ENCODE results near the gene LRCH2.
"Not testable (repeated sequence)": the region's sequence is repeated elsewhere in the genome, so short reads cannot be mapped to it uniquely, and the experiment has no call there.

The LRCH2 gene

GRCh38 chrX:115233497-115234455 lies at the start of gene LRCH2:
Gene LRCH2 (minus strand): TSS chrX:115234096. CDS start chrX:115234041, 55 bp downstream.
- DNase-seq: no peak

GRCh38 chrX:115269051-115269683 lies 35.3 kb upstream of the LRCH2 start:
- no peak for DNase-seq

- no peak for DNase-seq
Observed at GRCh38 chrX:115268421-115268820, 34.5 kb upstream of the LRCH2 start.

- no peak for DNase-seq
Observed at GRCh38 chrX:115266300-115266699, 32.4 kb upstream of the LRCH2 start.

GRCh38 chrX:115264009-115264408 lies 30.1 kb upstream of the LRCH2 start:
- DNase-seq: no peak

GRCh38 chrX:115261148-115261547 lies 27.3 kb upstream of the LRCH2 start:
- DNase-seq: no peak

- no peak for DNase-seq
Observed at GRCh38 chrX:115260330-115260729, 26.4 kb upstream of the LRCH2 start.

GRCh38 chrX:115259238-115259875 lies 25.5 kb upstream of the LRCH2 start:
- DNase-seq: no peak

- no peak for DNase-seq
Observed at GRCh38 chrX:115257711-115258110, 23.8 kb upstream of the LRCH2 start.

- DNase-seq: no peak
Observed at GRCh38 chrX:115255003-115255402, 21.1 kb upstream of the LRCH2 start.

GRCh38 chrX:115251458-115252233 lies 17.8 kb upstream of the LRCH2 start:
- DNase-seq: no peak

- no peak for DNase-seq
Observed at GRCh38 chrX:115237056-115237455, 3.2 kb upstream of the LRCH2 start.

GRCh38 chrX:115236560-115236959 lies 2.7 kb upstream of the LRCH2 start:
- DNase-seq: no peak

- no peak for DNase-seq
Observed at GRCh38 chrX:115234461-115234860, 565 bp upstream of the LRCH2 start.

GRCh38 chrX:115232933-115233496 lies 881 bp downstream of the LRCH2 start:
- DNase-seq: no peak

GRCh38 chrX:115229337-115230003 lies 4.4 kb downstream of the LRCH2 start:
- DNase-seq: no peak

GRCh38 chrX:115226929-115227328 lies 7.0 kb downstream of the LRCH2 start:
- DNase-seq: no peak

- DNase-seq: not testable (repeated sequence)
Observed at GRCh38 chrX:115217346-115217745, 16.6 kb downstream of the LRCH2 start.

GRCh38 chrX:115214605-115215004 lies 19.3 kb downstream of the LRCH2 start:
- no peak for DNase-seq

GRCh38 chrX:115214151-115214550 lies 19.7 kb downstream of the LRCH2 start:
- no peak for DNase-seq

GRCh38 chrX:115209547-115209946 lies 24.3 kb downstream of the LRCH2 start:
- DNase-seq: not testable (repeated sequence)

GRCh38 chrX:115204040-115204439 lies 29.9 kb downstream of the LRCH2 start:
- no peak for DNase-seq

Measured in CD4-positive, alpha-beta T cell treated with Interleukin-21 for 1 hour (primary cell).